NCI-H2107 (cell line): ENCODE results near the gene NPAS3.
A peak's percentile ranks its signal among the peaks of the same experiment; 100 is the strongest.

Source experiments
- DNase-seq: peaks from one replicate; lab custom pipeline; 2025; lab: John Stamatoyannopoulos, UW

Gene NPAS3

DNA sequence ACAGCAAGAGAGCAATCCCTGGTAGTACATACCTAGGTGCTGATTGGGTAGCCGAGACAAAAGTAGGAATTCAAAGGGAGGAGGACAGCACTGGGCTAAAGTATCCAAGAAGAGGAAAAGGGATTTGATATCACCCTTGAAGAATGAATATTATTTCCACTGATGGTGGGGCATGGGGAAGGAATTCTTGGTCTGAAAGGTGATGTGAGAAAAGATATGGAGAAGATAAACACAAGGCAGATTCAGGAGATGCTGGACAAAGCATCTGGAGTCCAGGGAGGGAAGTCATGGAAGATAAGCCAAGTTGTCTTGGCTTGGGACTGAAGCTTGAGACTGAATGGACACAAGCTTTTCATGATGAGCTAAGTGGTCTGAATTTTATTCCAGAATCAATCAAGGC lies 818.2 kb downstream of the NPAS3 start:
- DNase-seq, result no peak

GRCh38 chr14:33758547-33758946 lies 819.9 kb downstream of the NPAS3 start:
- no peak for DNase-seq

DNA sequence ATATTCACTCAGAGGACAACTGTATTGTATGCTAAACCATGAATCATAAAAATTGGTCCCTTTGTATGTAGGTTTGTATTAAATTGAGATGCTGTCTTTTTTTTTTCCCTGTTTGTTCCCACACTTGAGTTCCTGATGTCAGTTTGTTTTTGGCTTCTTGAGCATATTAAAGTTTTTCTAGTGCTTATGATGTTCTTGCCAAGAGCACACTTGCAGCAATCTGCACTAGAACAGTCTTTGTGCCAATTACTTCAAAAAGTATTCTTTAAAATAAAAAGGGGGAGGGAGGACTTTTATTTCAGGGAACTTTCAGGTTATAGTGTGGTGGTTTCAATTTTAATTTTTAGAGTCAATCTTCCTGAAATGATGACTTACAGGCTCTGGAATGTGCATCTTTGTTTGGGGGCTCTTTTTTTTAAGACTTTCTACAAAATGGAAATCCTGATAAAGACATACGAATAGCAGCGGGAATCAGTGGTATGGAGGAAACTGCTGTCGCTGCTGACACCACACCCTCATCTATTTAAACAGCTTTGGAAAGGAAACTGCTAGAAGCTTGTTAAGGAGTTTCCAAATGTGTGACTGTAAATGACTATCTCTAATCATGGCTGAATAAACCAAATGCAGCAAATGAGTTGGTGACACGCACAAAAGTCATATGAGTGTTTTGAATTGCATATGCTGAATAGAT lies 823.6 kb downstream of the NPAS3 start:
- DNase-seq, result no peak

GRCh38 chr14:33764876-33765650 lies 826.4 kb downstream of the NPAS3 start:
- DNase-seq, result no peak

GRCh38 chr14:33767586-33768457 lies 829.1 kb downstream of the NPAS3 start:
- DNase-seq, result no peak

DNA sequence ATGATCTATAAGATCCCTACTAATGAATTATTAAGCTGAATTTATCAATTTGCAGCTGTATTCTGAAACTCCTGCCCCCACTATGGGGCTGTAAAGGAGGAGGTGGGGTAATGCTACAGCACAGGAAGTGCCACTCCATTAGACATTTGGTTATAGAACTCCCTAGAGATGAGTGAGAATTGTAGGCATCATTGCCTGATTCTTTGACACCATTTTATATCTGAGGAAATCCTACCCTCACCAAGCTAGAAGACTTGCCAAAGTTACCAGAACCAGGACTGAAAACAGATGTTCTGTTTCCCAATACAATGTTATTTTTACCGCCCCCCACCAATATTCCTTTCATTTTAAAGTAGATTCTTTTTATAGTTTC lies 829.8 kb downstream of the NPAS3 start:
- DNase-seq, result no peak

DNA sequence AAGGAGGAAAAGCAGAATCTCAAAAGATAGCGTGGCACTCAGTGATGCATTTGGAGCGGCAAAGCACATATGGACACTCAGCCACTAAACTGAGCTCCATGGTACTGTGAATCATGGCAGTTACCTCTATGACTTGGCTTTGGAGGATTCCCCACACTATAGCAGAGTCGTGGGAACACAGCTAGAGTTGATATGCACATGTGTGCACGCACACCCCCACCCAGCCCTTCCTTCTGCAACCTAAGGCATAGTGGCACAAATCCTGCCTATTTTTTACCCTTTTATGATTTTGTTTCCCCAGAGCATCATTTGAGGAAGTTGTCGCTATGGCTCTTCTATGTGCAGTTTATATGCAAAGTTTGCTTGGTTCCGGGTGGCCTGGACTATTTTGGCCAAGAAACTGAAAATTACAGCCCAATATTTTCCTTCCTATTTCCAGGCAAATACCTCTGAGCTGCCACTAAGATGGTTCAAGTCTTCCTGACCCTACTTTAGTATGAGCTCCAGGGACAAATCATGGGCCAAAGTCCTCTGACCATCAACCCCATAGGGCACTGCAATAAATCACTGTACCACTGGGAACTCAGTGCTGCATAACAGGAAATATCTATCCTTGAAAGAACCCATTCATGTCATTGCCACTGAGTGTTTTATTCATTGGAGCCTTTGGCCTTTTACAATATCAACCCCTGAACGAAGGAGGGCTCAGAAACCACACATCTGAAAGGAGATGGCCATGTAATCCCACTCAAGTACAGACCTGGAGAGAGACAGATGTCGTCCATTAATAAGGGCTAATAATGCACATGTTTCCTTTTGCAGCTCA lies 834.7 kb downstream of the NPAS3 start:
- DNase-seq, result no peak

- DNase-seq, result no peak
Observed at GRCh38 chr14:33774161-33774560, 835.5 kb downstream of the NPAS3 start.

DNA sequence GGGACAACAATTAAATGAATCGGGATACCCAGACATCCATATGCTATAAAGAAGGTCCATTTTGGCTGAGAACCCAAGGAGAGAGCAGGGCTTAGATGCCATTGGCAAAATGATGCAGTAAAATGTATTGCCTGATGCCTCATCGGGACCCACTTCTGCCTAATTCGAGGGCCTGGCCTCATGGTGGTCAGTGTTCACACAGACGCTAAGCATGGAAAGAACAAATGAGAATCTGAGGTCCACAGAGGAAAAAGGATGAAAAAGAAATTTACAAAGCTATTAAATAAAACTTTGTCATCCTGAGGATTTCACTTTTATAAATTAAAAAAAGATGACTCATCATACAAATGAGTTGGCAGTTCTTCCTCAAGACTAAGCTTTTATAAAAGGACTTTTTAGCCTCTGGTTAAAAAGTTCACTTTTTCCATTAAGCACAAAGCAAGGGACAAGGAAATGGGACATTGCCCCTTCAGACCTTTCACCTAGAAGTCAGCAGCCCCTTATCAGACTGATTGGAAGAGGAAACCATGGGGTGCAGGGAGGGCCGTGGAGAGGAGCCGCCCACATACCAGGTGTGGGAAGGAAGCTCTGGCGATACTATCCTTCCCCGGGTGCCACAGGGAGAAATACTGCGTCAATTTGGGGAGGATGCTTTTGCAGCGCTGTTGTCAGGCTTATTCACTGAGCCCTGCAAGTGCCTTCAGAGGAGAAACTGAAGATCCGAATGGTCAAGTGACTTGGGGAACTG lies 836.2 kb downstream of the NPAS3 start:
- DNase-seq, result no peak

DNA sequence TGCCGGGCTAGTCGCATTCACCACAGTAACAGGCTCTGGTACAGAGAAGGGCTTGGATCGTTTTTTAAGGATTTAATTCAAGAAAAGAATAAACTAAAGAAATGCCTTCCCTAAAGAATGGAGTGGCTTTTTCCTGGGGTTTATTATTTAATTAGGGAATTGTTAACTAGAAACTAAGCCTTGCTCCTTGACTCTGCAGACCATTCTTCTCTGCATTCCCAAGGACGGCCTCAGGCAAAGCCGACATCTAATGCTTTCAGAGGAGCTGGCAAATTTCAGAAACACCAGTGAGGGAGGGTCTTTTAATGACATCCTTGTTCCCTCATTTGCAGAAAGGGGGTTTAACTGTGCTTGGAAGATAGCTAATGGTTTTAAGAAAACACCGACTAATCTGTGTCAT lies 838.2 kb downstream of the NPAS3 start:
- no peak for DNase-seq

GRCh38 chr14:33777681-33778080 lies 839.0 kb downstream of the NPAS3 start:
- DNase-seq, result no peak

DNA sequence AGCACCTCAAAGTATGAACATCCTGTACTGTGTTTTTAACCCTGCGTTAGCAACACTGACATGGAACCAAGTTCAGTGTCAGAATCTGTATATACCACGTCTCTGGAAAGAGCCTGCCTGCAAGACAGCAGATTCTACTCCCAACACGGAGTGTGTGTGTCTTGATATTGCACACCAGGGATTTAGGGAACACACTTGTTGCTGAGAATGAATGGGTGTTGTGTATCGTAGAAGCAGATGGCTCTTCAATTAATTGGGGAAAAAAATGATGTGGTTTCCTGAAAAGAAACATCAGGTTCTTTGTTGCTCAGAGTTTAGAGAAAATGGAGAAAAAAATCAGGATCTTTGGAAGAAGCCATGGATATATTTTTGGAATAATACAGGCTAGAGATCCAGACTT lies 841.4 kb downstream of the NPAS3 start:
- DNase-seq, result no peak

DNA sequence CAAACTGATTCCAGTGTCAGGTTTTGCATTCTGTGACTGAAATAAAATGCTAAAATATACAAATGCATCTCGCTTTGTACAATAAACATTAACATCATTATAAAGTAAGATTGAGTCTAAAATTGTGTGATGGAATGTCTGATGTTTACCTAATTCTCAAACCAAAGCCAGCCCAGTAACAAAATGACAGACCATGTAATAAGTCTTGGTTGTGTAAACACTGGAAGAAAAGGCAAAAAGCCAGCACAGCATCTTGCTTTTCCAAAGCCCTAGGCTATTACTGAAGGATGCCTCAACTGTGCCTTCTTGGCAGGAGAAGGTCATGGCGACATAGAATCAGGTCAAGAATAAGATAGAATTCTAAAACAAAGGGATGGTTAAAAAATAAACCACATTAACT lies 842.6 kb downstream of the NPAS3 start:
- no peak for DNase-seq

- DNase-seq, result no peak
Observed at GRCh38 chr14:33782923-33783322, 844.2 kb downstream of the NPAS3 start.

GRCh38 chr14:33786091-33786825 lies 847.6 kb downstream of the NPAS3 start:
- no peak for DNase-seq

- peak; percentile 24 for DNase-seq
Observed at GRCh38 chr14:33788161-33788560, 849.5 kb downstream of the NPAS3 start.

DNA sequence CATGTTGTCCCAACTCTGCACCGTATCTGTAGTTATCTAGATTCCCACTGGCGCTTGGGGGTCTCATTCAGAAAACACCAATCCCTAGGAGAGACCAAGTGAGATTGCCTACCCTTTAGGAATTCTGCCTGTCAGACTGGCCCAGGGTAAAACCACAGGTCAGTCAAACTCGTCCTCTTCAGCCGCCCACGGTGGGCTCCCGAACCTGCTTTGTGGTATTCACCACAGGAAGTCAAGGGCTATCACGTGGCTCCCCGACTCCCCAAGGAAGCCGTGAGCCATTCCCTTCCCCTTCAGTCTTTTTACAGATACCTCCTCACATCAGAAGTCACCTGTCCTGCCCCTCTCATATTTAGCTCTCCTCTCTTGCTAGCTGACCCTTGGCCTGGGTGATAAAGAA lies 852.3 kb downstream of the NPAS3 start:
- DNase-seq, result no peak

- DNase-seq, result no peak
Observed at GRCh38 chr14:33792009-33792719, 853.5 kb downstream of the NPAS3 start.

- DNase-seq, result peak; percentile 79
Observed at GRCh38 chr14:33792720-33793368, 854.2 kb downstream of the NPAS3 start.
